Esophagus squamous epithelium (tissue), 4 donors: ENCODE results near the gene VAMP2.

Experiments used
- CTCF ChIP-seq, 6 experiments: fragments of 450-650 bp in 4 of 6; fragments of 200-600 bp in 2 of 6; sonication (generic) in 2 of 6; IDR thresholded peaks; one replicate each; pipeline ENCODE4 v1.5.1; 2016 to 2019; ENCODE audit warnings: antibody characterized with exemption in 6 of 6, mild to moderate bottlenecking in 4 of 6, moderate library complexity in 4 of 6
- POLR2A ChIP-seq, 4 donors: fragments of 450-650 bp; IDR thresholded peaks; one replicate each; pipeline ENCODE4 v1.6.1; 2017; ENCODE audit warnings: antibody characterized with exemption in 4 of 4, mild to moderate bottlenecking in 4 of 4, moderate library complexity in 3 of 4

GRCh38 chr17:8189041-8189710 is 26.4 kb upstream of the VAMP2 start:
- TF ChIP-seq CTCF (IDR thresholded peaks at IDR 0.05) (no peak), POLR2A (IDR thresholded peaks at IDR 0.05) (no peak)
